ENCODE data around the gene PML. TPM values are rescaled to one million over a fixed set of nuclear protein-coding genes. Genes with fewer than 3 reads are reported as not detected.

Gene PML
- total and polyA plus RNA-seq, 4 donors: 8.2 to 15.2 (median 10.8) TPM

- Histone ChIP-seq H3K27ac (ENCODE audit: low read depth in 1 of 2, low read length in 2 of 2) (no peak overlapping the region), H3K9ac (ENCODE audit: low read depth in 1 of 2, low read length in 2 of 2) (no peak overlapping the region), H3K9me3 (ENCODE audit: control insufficient read depth in 4 of 4, low read length in 3 of 4) (no peaks in the 10 kb centered on the region), H3K4me3 (ENCODE audit: low read depth in 1 of 3, low read length in 3 of 3) (no peak overlapping the region), H3K27me3 (ENCODE audit: control insufficient read depth in 4 of 4, insufficient read depth in 4 of 4, low read length in 3 of 4) (no peaks in the 10 kb centered on the region), H3K36me3 (ENCODE audit: control insufficient read depth in 4 of 4, insufficient read depth in 3 of 4, low read depth in 1 of 4, low read length in 3 of 4) (peaks cover 0 to 2% (median 0%) of the 10 kb centered on the region in 4 donors), H3K4me1 (ENCODE audit: control insufficient read depth in 4 of 4, insufficient read depth in 4 of 4, low read length in 3 of 4) (peaks cover 0 to 4% (median 3%) of the 10 kb centered on the region in 4 donors)
- TF ChIP-seq FOXA2 (IDR thresholded peaks at IDR 0.05) (no peak), ATF3 (IDR thresholded peaks at IDR 0.05) (no peak), ZBTB33 (IDR thresholded peaks at IDR 0.05) (no peak), MAX (IDR thresholded peaks at IDR 0.05) (no peak), SP1 (IDR thresholded peaks at IDR 0.05) (no peak), HNF4G (IDR thresholded peaks at IDR 0.05) (no peak), REST (IDR thresholded peaks at IDR 0.05) (no peak), YY1 (IDR thresholded peaks at IDR 0.05) (no peak), FOXA1 (IDR thresholded peaks at IDR 0.05) (no peak)
- DNase-seq (ENCODE audit: low spot score): no peak
- WGBS: 87% methylated on average over 31 of the region's 31 CpGs
These were observed 50.0 kb downstream of the PML start for GRCh38 chr15:74044267-74045110.

- H3K9ac ChIP-seq (ENCODE audit: low read depth in 1 of 2, low read length in 2 of 2): no peak overlapping the region
- peaks cover 0 to 4% (median 3%) of the 10 kb centered on the region in 4 donors for H3K4me1 ChIP-seq (ENCODE audit: control insufficient read depth in 4 of 4, insufficient read depth in 4 of 4, low read length in 3 of 4)
- peaks cover 0 to 2% (median 0%) of the 10 kb centered on the region in 4 donors for H3K36me3 ChIP-seq (ENCODE audit: control insufficient read depth in 4 of 4, insufficient read depth in 3 of 4, low read depth in 1 of 4, low read length in 3 of 4)
- TF ChIP-seq GABPA (IDR thresholded peaks at IDR 0.05 in 1 of 2, conservative IDR thresholded peaks at IDR 0.05 in 1 of 2): no peak
- H3K4me3 ChIP-seq (ENCODE audit: low read depth in 1 of 3, low read length in 3 of 3): no peak overlapping the region
- H3K27me3 ChIP-seq (ENCODE audit: control insufficient read depth in 4 of 4, insufficient read depth in 4 of 4, low read length in 3 of 4): no peaks in the 10 kb centered on the region
- H3K9me3 ChIP-seq (ENCODE audit: control insufficient read depth in 4 of 4, low read length in 3 of 4): no peaks in the 10 kb centered on the region
- H3K27ac ChIP-seq (ENCODE audit: low read depth in 1 of 2, low read length in 2 of 2): no peak overlapping the region
- DNase-seq (ENCODE audit: low spot score): no peak
These were observed 50.7 kb downstream of the PML start for GRCh38 chr15:74045184-74045583.

Measured in liver (tissue), 9 donors.